ENCODE results near the gene SCYGR2. TPM values are rescaled to one million over a fixed set of nuclear protein-coding genes. Genes with fewer than 3 reads are reported as not detected.

The SCYGR2 gene
- total and polyA plus RNA-seq, 2 experiments from 2014 or later, result not detected

DNA sequence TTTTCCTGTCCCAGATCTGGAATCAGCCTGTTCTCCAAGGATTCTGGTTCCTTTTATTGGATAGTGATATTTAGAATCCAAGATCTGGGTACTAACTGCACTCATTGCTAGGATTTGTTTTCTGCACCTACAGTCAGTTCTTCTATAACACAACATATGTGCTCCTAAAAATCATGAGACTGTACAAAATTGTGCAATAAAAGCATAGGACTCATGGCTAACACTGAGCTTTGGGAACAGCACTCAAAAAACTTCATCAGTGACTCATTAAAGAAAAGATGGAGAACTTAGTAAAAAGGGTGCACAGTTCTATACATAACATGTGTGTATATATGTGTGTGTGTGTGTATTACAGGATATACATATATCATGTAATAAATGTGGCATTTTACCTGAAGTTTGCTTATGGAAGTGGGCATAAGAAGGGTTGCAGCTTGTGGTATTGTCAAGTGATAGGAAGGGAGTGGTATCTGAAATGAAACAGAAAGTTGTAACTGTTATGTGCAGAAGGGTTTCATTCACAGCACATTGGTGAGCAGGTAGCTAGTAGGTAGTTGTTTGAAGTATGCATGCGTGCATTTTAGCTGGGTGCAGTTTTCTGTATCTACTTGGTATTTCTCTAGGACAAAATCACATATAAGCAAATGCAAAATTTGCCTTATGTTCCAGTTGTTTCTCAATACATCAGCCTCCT, 5.9 kb upstream of the SCYGR2 start:
- no peak overlapping the region for H3K4me3 ChIP-seq
- H3F3A ChIP-seq (ENCODE audit: insufficient read depth), result no peaks in the 10 kb centered on the region
- in situ Hi-C loops (cut with MboI), result no loop called here
- no peaks in the 10 kb centered on the region for H3K27me3 ChIP-seq (replicated peaks; ENCODE audit: insufficient read depth)
- no peaks in the 10 kb centered on the region for H3K4me1 ChIP-seq (ENCODE audit: insufficient read depth)
- TF ChIP-seq EZH2phosphoT487 (IDR thresholded peaks at IDR 0.05; ENCODE audit: insufficient read depth, low read depth) (no peak), EZH2 (IDR thresholded peaks at IDR 0.05; ENCODE audit: insufficient read depth, poor library complexity, severe bottlenecking) (no peak)
- no peaks in the 10 kb centered on the region for H3K9me3 ChIP-seq (ENCODE audit: low read depth)
- no peaks in the 10 kb centered on the region for H3K9me2 ChIP-seq (ENCODE audit: insufficient read depth)
- no peak for DNase-seq
- H3K79me2 ChIP-seq (ENCODE audit: insufficient read depth), result no peaks in the 10 kb centered on the region
- H3K27ac ChIP-seq, result no peak overlapping the region
- no peaks in the 10 kb centered on the region for H4K20me1 ChIP-seq (ENCODE audit: insufficient read depth)
- whole genome bisulfite sequencing, 2 experiments (ENCODE audit: low coverage in 1 of 2, low lambda C conversion rate in 2 of 2, missing lambda C conversion rate in 2 of 2), result 50 to 67% methylated on average over 1 of the region's 1 CpG
- H2AFZ ChIP-seq, result no peak overlapping the region
- no peak overlapping the region for H3K4me2 ChIP-seq (ENCODE audit: unreplicated experiment)
- no peaks in the 10 kb centered on the region for H3K36me3 ChIP-seq (ENCODE audit: low read depth)
- no peak overlapping the region for H3K9ac ChIP-seq

DNA sequence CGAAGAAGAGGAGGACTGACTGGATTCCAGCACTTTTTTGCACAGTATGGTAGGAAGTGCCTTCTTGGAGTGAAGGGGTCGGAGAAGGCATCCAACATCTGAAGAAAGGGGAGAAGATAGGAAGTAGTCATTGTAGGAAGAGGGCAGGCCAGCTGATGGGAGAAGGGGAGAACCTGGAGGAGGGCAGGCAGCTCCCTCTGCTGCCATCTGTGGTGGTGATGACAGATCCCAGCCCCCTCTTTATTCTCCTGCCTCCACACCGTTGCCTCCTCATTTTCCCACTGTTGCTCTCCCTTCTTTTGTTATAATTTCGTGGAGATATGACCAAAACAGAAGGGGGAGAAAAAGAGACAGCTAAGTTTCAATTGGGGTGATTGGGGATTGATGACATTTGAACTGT, 2.9 kb upstream of the SCYGR2 start:
- 40 to 45% methylated on average over 4 of the region's 4 CpGs for WGBS, 2 experiments (ENCODE audit: low coverage in 1 of 2, low lambda C conversion rate in 2 of 2, missing lambda C conversion rate in 2 of 2)
- Histone ChIP-seq H3F3A (ENCODE audit: insufficient read depth) (no peaks in the 10 kb centered on the region), H3K9ac (no peak overlapping the region), H3K9me3 (ENCODE audit: low read depth) (no peaks in the 10 kb centered on the region), H3K9me2 (ENCODE audit: insufficient read depth) (no peaks in the 10 kb centered on the region), H3K4me2 (ENCODE audit: unreplicated experiment) (no peak overlapping the region), H3K4me3 (no peak overlapping the region), H3K4me1 (ENCODE audit: insufficient read depth) (no peaks in the 10 kb centered on the region), H2AFZ (no peak overlapping the region), H4K20me1 (ENCODE audit: insufficient read depth) (no peaks in the 10 kb centered on the region), H3K36me3 (ENCODE audit: low read depth) (no peaks in the 10 kb centered on the region), H3K27ac (no peak overlapping the region), H3K79me2 (ENCODE audit: insufficient read depth) (no peaks in the 10 kb centered on the region), H3K27me3 (replicated peaks; ENCODE audit: insufficient read depth) (no peaks in the 10 kb centered on the region)
- no peak for DNase-seq
- no peak for TF ChIP-seq EZH2phosphoT487 (IDR thresholded peaks at IDR 0.05; ENCODE audit: insufficient read depth, low read depth)
- TF ChIP-seq EZH2 (IDR thresholded peaks at IDR 0.05; ENCODE audit: insufficient read depth, poor library complexity, severe bottlenecking), result no peak
- in situ Hi-C loops (cut with MboI), result no loop called here

DNA sequence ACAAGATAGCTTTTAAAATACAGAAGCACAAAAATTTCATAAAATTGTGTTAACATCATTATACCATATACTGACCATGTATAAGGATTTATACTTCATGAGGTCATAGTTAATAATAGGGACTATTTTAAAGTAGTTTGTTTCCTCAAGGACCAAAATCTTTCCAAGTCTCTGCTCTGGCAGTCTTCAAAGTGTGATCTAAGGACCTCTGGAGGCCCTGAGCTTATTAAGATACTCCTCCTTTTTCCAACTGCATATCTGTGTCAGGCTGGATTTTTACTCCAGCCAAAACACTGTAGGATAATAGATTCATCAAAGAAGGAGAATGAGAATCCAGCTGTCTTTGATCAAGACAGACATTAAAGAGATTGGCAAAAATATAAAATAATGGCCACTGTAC, 1.7 kb upstream of the SCYGR2 start:
- TF ChIP-seq EZH2phosphoT487 (IDR thresholded peaks at IDR 0.05; ENCODE audit: insufficient read depth, low read depth), result no peak
- TF ChIP-seq EZH2 (IDR thresholded peaks at IDR 0.05; ENCODE audit: insufficient read depth, poor library complexity, severe bottlenecking), result no peak
- Histone ChIP-seq H2AFZ (no peak overlapping the region), H4K20me1 (ENCODE audit: insufficient read depth) (no peaks in the 10 kb centered on the region), H3K9ac (no peak overlapping the region), H3K9me2 (ENCODE audit: insufficient read depth) (no peaks in the 10 kb centered on the region), H3K27ac (no peak overlapping the region), H3K4me2 (ENCODE audit: unreplicated experiment) (no peak overlapping the region), H3K36me3 (ENCODE audit: low read depth) (no peaks in the 10 kb centered on the region), H3K27me3 (replicated peaks; ENCODE audit: insufficient read depth) (no peaks in the 10 kb centered on the region), H3K9me3 (ENCODE audit: low read depth) (no peaks in the 10 kb centered on the region), H3K4me1 (ENCODE audit: insufficient read depth) (no peaks in the 10 kb centered on the region), H3K79me2 (ENCODE audit: insufficient read depth) (no peaks in the 10 kb centered on the region), H3K4me3 (no peak overlapping the region), H3F3A (ENCODE audit: insufficient read depth) (no peaks in the 10 kb centered on the region)
- in situ Hi-C loops (cut with MboI), result no loop called here
- no peak for DNase-seq

DNA sequence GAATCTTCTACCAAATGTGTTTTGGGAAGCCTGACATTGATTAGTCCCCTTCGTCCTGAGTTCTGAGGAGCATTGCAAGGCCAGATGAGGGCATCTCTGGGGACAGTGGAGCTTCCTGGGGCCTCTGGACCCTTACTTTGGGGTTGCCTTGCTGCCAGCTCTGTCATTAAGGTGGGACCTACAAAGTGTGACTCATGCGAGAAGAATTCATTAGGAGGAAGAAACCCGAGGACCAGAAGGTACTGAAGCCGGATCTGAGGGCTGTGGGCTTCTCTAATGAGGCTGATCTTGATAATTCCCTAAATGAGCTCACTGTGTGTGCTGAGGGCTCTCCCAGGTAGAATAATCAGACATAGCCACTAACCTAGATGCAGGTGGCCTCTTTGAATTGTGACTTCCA, 695 bp upstream of the SCYGR2 start:
- Histone ChIP-seq H3K4me2 (ENCODE audit: unreplicated experiment) (no peak overlapping the region), H3K79me2 (ENCODE audit: insufficient read depth) (no peaks in the 10 kb centered on the region), H3K4me1 (ENCODE audit: insufficient read depth) (no peaks in the 10 kb centered on the region), H3K9ac (no peak overlapping the region), H2AFZ (no peak overlapping the region), H3K4me3 (no peak overlapping the region), H3K9me3 (ENCODE audit: low read depth) (no peaks in the 10 kb centered on the region), H4K20me1 (ENCODE audit: insufficient read depth) (no peaks in the 10 kb centered on the region), H3K27ac (no peak overlapping the region), H3F3A (ENCODE audit: insufficient read depth) (no peaks in the 10 kb centered on the region), H3K27me3 (replicated peaks; ENCODE audit: insufficient read depth) (no peaks in the 10 kb centered on the region), H3K36me3 (ENCODE audit: low read depth) (no peaks in the 10 kb centered on the region), H3K9me2 (ENCODE audit: insufficient read depth) (no peaks in the 10 kb centered on the region)
- TF ChIP-seq EZH2 (IDR thresholded peaks at IDR 0.05; ENCODE audit: insufficient read depth, poor library complexity, severe bottlenecking) (no peak), EZH2phosphoT487 (IDR thresholded peaks at IDR 0.05; ENCODE audit: insufficient read depth, low read depth) (no peak)
- DNase-seq, result no peak
- WGBS, 2 experiments (ENCODE audit: low coverage in 1 of 2, low lambda C conversion rate in 2 of 2, missing lambda C conversion rate in 2 of 2), result 78 to 82% methylated on average over 4 of the region's 4 CpGs
- in situ Hi-C loops (cut with MboI), result no loop called here

GRCh38 chr2:227602358-227602757, 3.7 kb downstream of the SCYGR2 start:
- no peaks in the 10 kb centered on the region for H4K20me1 ChIP-seq (ENCODE audit: insufficient read depth)
- H3K4me3 ChIP-seq, result no peak overlapping the region
- H3K27ac ChIP-seq, result no peak overlapping the region
- no peak for TF ChIP-seq EZH2phosphoT487 (IDR thresholded peaks at IDR 0.05; ENCODE audit: insufficient read depth, low read depth)
- no peak for TF ChIP-seq EZH2 (IDR thresholded peaks at IDR 0.05; ENCODE audit: insufficient read depth, poor library complexity, severe bottlenecking)
- H3F3A ChIP-seq (ENCODE audit: insufficient read depth), result no peaks in the 10 kb centered on the region
- H3K27me3 ChIP-seq (replicated peaks; ENCODE audit: insufficient read depth), result no peaks in the 10 kb centered on the region
- H3K36me3 ChIP-seq (ENCODE audit: low read depth), result no peaks in the 10 kb centered on the region
- no peaks in the 10 kb centered on the region for H3K4me1 ChIP-seq (ENCODE audit: insufficient read depth)
- H3K9me2 ChIP-seq (ENCODE audit: insufficient read depth), result no peaks in the 10 kb centered on the region
- H3K4me2 ChIP-seq (ENCODE audit: unreplicated experiment), result no peak overlapping the region
- WGBS, 2 experiments (ENCODE audit: low coverage in 1 of 2, low lambda C conversion rate in 2 of 2, missing lambda C conversion rate in 2 of 2), result 91% methylated on average over 3 of the region's 3 CpGs
- DNase-seq, result no peak
- no peak overlapping the region for H2AFZ ChIP-seq
- no peaks in the 10 kb centered on the region for H3K9me3 ChIP-seq (ENCODE audit: low read depth)
- in situ Hi-C loops (cut with MboI), result no loop called here
- H3K9ac ChIP-seq, result no peak overlapping the region
- no peaks in the 10 kb centered on the region for H3K79me2 ChIP-seq (ENCODE audit: insufficient read depth)

Measured in GM23248 (cell line).